OCI-LY1 (cell line): ENCODE data around the gene TAF6.

Source experiments
- H2AFZ ChIP-seq: fragments of 200-600 bp; sonication (generic), shearing (Covaris generic); 2 replicates; pipeline ENCODE4 v1.6.0; 2014; ENCODE audit warnings: antibody characterized with exemption, mild to moderate bottlenecking, low read length
- H3F3A ChIP-seq: fragments of 200-600 bp; sonication (generic), shearing (Covaris generic); 2 replicates; pipeline ENCODE4 v1.6.0; 2014; ENCODE audit warnings: mild to moderate bottlenecking, antibody characterized with exemption, low read length, moderate library complexity; ENCODE audit not compliant: insufficient read depth
- H3K27ac ChIP-seq: fragments of 200-600 bp; sonication (generic); 2 replicates; pipeline ENCODE4 v1.5.1; 2014; ENCODE audit warnings: low read length, mixed run types, mild to moderate bottlenecking, low read depth; ENCODE audit not compliant: poor library complexity, severe bottlenecking
- H3K27me3 ChIP-seq: fragments of 200-600 bp; sonication (generic); 2 replicates; pipeline ENCODE4 v1.6.0; 2014; ENCODE audit warnings: antibody characterized with exemption, mild to moderate bottlenecking, low read length, moderate library complexity; ENCODE audit not compliant: insufficient read depth
- H3K36me3 ChIP-seq: fragments of 200-600 bp; sonication (generic); 2 replicates; pipeline ENCODE4 v1.6.1; 2014; ENCODE audit warnings: mild to moderate bottlenecking, antibody characterized with exemption, low read length, moderate library complexity, mixed read lengths; ENCODE audit not compliant: insufficient read depth
- H3K4me1 ChIP-seq: fragments of 200-600 bp; sonication (generic); 2 replicates; pipeline ENCODE4 v1.5.1; 2014; ENCODE audit warnings: mild to moderate bottlenecking, low read length, moderate library complexity; ENCODE audit not compliant: insufficient read depth, severe bottlenecking
- H3K4me2 ChIP-seq: fragments of 200-600 bp; sonication (generic), shearing (Covaris generic); 2 replicates; pipeline ENCODE4 v1.6.1; 2014; ENCODE audit warnings: low read length
- H3K4me3 ChIP-seq: fragments of 200-600 bp; sonication (generic); 2 replicates; pipeline ENCODE4 v1.5.1; 2014; ENCODE audit warnings: low read length, low read depth, mild to moderate bottlenecking, mixed read lengths; ENCODE audit not compliant: poor library complexity, severe bottlenecking
- H3K79me2 ChIP-seq: fragments of 200-600 bp; shearing (Covaris generic); 2 replicates; pipeline ENCODE4 v1.6.1; 2016; ENCODE audit warnings: mixed run types, low read length, mixed read lengths; ENCODE audit not compliant: insufficient read depth
- H3K9ac ChIP-seq: fragments of 200-600 bp; sonication (generic), shearing (Covaris generic); 2 replicates; pipeline ENCODE4 v1.6.1; 2014; ENCODE audit warnings: mild to moderate bottlenecking, low read length, mixed read lengths
- H3K9me2 ChIP-seq: fragments of 200-600 bp; sonication (generic), shearing (Covaris generic); 2 replicates; pipeline ENCODE4 v1.6.1; 2014; ENCODE audit warnings: low read depth, mild to moderate bottlenecking, low read length, mixed read lengths
- H3K9me3 ChIP-seq: fragments of 200-600 bp; shearing (Covaris generic); 2 replicates; pipeline ENCODE4 v1.6.1; 2014; ENCODE audit warnings: low read length, mixed read lengths
- H4K20me1 ChIP-seq: fragments of 200-600 bp; sonication (generic), shearing (Covaris generic); 2 replicates; pipeline ENCODE4 v1.6.0; 2016; ENCODE audit warnings: mild to moderate bottlenecking, low read length; ENCODE audit not compliant: insufficient read depth
- CTCF ChIP-seq: fragments of 200-600 bp; sonication (generic), shearing (Covaris generic); IDR thresholded peaks from 2 replicates; pipeline ENCODE4 v1.5.1; 2017; ENCODE audit warnings: mild to moderate bottlenecking, antibody characterized with exemption, low read length, moderate library complexity, mixed read lengths
- EZH2 ChIP-seq: fragments of 200-600 bp; sonication (generic), shearing (Covaris generic); IDR thresholded peaks from 2 replicates; pipeline ENCODE4 v1.8.0; 2017; ENCODE audit warnings: borderline replicate concordance, mixed run types, mild to moderate bottlenecking, antibody characterized with exemption, low read length, moderate library complexity, mixed read lengths

TAF6 gene

GRCh38 chr7:100106633-100107032, 12.5 kb downstream of the TAF6 start:
- Histone ChIP-seq H3K27me3 (no peaks in the 10 kb centered on the region), H3K4me3 (no peak overlapping the region), H3K27ac (no peak overlapping the region), H3K36me3 (peaks cover 63% of the 10 kb centered on the region), H3F3A (no peaks in the 10 kb centered on the region), H3K79me2 (no peaks in the 10 kb centered on the region), H3K9me2 (no peaks in the 10 kb centered on the region), H3K9ac (no peak overlapping the region), H3K4me2 (no peak overlapping the region), H4K20me1 (no peaks in the 10 kb centered on the region), H3K9me3 (no peaks in the 10 kb centered on the region), H3K4me1 (peaks cover 18% of the 10 kb centered on the region), H2AFZ (no peak overlapping the region)
- TF ChIP-seq CTCF (no peak), EZH2 (no peak)

GRCh38 chr7:100105534-100105933, 13.6 kb downstream of the TAF6 start:
- peaks cover 18% of the 10 kb centered on the region for H3K4me1 ChIP-seq
- no peaks in the 10 kb centered on the region for H3K79me2 ChIP-seq
- no peaks in the 10 kb centered on the region for H3K27me3 ChIP-seq
- H3K9me3 ChIP-seq = no peaks in the 10 kb centered on the region
- H3F3A ChIP-seq = no peaks in the 10 kb centered on the region
- H2AFZ ChIP-seq = no peak overlapping the region
- no peak overlapping the region for H3K9ac ChIP-seq
- H3K27ac ChIP-seq = no peak overlapping the region
- H3K9me2 ChIP-seq = no peaks in the 10 kb centered on the region
- no peak for TF ChIP-seq EZH2
- TF ChIP-seq CTCF = no peak
- H3K4me2 ChIP-seq = no peak overlapping the region
- H4K20me1 ChIP-seq = no peaks in the 10 kb centered on the region
- H3K4me3 ChIP-seq = no peak overlapping the region
- peaks cover 56% of the 10 kb centered on the region for H3K36me3 ChIP-seq

GRCh38 chr7:100102950-100103840, 16.0 kb downstream of the TAF6 start:
- H3K9me3 ChIP-seq = no peaks in the 10 kb centered on the region
- H3K9ac ChIP-seq = peak overlapping the region; percentile 67; the same call in 1 of the 2 replicates
- H3K4me1 ChIP-seq = peaks cover 24% of the 10 kb centered on the region
- no peaks in the 10 kb centered on the region for H3K27me3 ChIP-seq
- no peaks in the 10 kb centered on the region for H4K20me1 ChIP-seq
- peak overlapping the region; percentile 71 for H3K4me2 ChIP-seq
- no peak overlapping the region for H2AFZ ChIP-seq
- peak overlapping the region; percentile 73 for H3K27ac ChIP-seq
- H3K4me3 ChIP-seq = peak overlapping the region; percentile 87
- peaks cover 10% of the 10 kb centered on the region for H3K79me2 ChIP-seq
- no peak for TF ChIP-seq CTCF
- TF ChIP-seq EZH2 = no peak
- H3K36me3 ChIP-seq = peaks cover 58% of the 10 kb centered on the region
- no peaks in the 10 kb centered on the region for H3F3A ChIP-seq
- H3K9me2 ChIP-seq = no peaks in the 10 kb centered on the region
